Stimulated activated CD8-positive, alpha-beta memory T cell treated with anti-CD3 and anti-CD28 coated beads, Interleukin-7, amount 100 ng/mL, for 24 hours (primary cell): ENCODE results near the gene CNTNAP2.
"Not testable (repeated sequence)": the region's sequence is repeated elsewhere in the genome, so short reads cannot be mapped to it uniquely, and the experiment has no call there.

Experiments
- DNase-seq: peaks from one replicate; pipeline ENCODE4 v3.0.0-alpha.2; 2020; ENCODE audit warnings: low read depth

Gene CNTNAP2

GRCh38 chr7:146892151-146892550 lies 775.5 kb downstream of the CNTNAP2 start:
- DNase-seq, result no peak

- no peak for DNase-seq
Observed at GRCh38 chr7:146894927-146895326, 778.3 kb downstream of the CNTNAP2 start.

GRCh38 chr7:146902266-146902665 lies 785.7 kb downstream of the CNTNAP2 start:
- no peak for DNase-seq

- DNase-seq, result no peak
Observed at GRCh38 chr7:146902728-146903127, 786.1 kb downstream of the CNTNAP2 start.

GRCh38 chr7:146905746-146906145 lies 789.1 kb downstream of the CNTNAP2 start:
- not testable (repeated sequence) for DNase-seq

- no peak for DNase-seq
Observed at GRCh38 chr7:146922782-146923181, 806.2 kb downstream of the CNTNAP2 start.

- DNase-seq, result no peak
Observed at GRCh38 chr7:146926841-146927240, 810.2 kb downstream of the CNTNAP2 start.

- DNase-seq, result no peak
Observed at GRCh38 chr7:146937836-146938235, 821.2 kb downstream of the CNTNAP2 start.

- DNase-seq, result no peak
Observed at GRCh38 chr7:146943483-146943882, 826.9 kb downstream of the CNTNAP2 start.

- no peak for DNase-seq
Observed at GRCh38 chr7:146948703-146949102, 832.1 kb downstream of the CNTNAP2 start.

- DNase-seq, result no peak
Observed at GRCh38 chr7:146956321-146956720, 839.7 kb downstream of the CNTNAP2 start.

GRCh38 chr7:146956853-146957252 lies 840.3 kb downstream of the CNTNAP2 start:
- no peak for DNase-seq

- DNase-seq, result no peak
Observed at GRCh38 chr7:146960773-146961391, 844.3 kb downstream of the CNTNAP2 start.

GRCh38 chr7:146961617-146962016 lies 845.0 kb downstream of the CNTNAP2 start:
- no peak for DNase-seq

GRCh38 chr7:146966274-146966673 lies 849.7 kb downstream of the CNTNAP2 start:
- no peak for DNase-seq

GRCh38 chr7:146982482-146982881 lies 865.9 kb downstream of the CNTNAP2 start:
- DNase-seq, result no peak

- no peak for DNase-seq
Observed at GRCh38 chr7:146991596-146991995, 875.0 kb downstream of the CNTNAP2 start.

- no peak for DNase-seq
Observed at GRCh38 chr7:146993764-146994163, 877.2 kb downstream of the CNTNAP2 start.

GRCh38 chr7:147008530-147008929 lies 891.9 kb downstream of the CNTNAP2 start:
- no peak for DNase-seq

- no peak for DNase-seq
Observed at GRCh38 chr7:147012666-147013065, 896.1 kb downstream of the CNTNAP2 start.

- no peak for DNase-seq
Observed at GRCh38 chr7:147013825-147014224, 897.2 kb downstream of the CNTNAP2 start.

- DNase-seq, result no peak
Observed at GRCh38 chr7:147014286-147014955, 897.8 kb downstream of the CNTNAP2 start.

GRCh38 chr7:147015999-147016398 lies 899.4 kb downstream of the CNTNAP2 start:
- DNase-seq, result no peak

- DNase-seq, result no peak
Observed at GRCh38 chr7:147022056-147022455, 905.5 kb downstream of the CNTNAP2 start.
